Measurements from ENCODE around the gene IFT81. TPM values are rescaled to one million over a fixed set of nuclear protein-coding genes. Genes with fewer than 3 reads are reported as not detected.
"Not testable (repeated sequence)": the region's sequence is repeated elsewhere in the genome, so short reads cannot be mapped to it uniquely, and the experiment has no call there.

Gene IFT81
- polyA plus RNA-seq, 1 experiment, result 6.6 TPM

- Histone ChIP-seq H3K36me3 (ENCODE audit: control insufficient read depth, insufficient read depth, low read length) (no peaks in the 10 kb centered on the region), H3K27me3 (ENCODE audit: control insufficient read depth, insufficient read depth, low read length) (no peaks in the 10 kb centered on the region), H3K4me3 (ENCODE audit: low read depth, low read length) (no peak overlapping the region)
- no peak for DNase-seq (ENCODE audit: low read depth)
- ChIA-PET CTCF (interaction anchor here (1.1 kb wide), 1 partner anchor 317 kb away, joined by 7 read pairs; no protein-coding TSS in a partner anchor), POLR2A (no interaction called here)
- TF ChIP-seq CTCF (IDR thresholded peaks at IDR 0.05; ENCODE audit: insufficient read depth, low read depth, low read length), result no peak
Measured at GRCh38 chr12:110114528-110114937, 9.6 kb upstream of the IFT81 start.

DNA sequence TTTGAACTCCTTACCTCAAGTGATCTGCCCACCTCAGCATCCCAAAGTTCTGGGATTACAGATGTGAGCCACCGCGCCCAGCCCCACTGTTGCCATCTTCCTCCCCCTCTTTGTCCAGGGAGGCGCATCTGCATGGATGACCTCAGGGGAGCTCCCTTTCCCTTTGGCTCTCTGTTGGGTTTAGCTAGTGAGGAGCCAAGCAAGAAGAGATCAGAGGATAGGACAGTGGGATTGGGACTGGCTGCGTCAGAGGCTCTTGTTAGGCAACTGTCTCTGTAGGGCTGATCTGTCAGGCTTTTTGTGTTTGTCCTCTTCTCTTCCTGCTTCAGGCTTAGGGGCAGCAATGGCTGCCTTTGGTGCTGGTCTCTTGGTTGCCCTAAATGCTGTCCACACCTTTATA, 8.5 kb upstream of the IFT81 start:
- H3K4me3 ChIP-seq (ENCODE audit: low read depth, low read length), result no peak overlapping the region
- no peaks in the 10 kb centered on the region for H3K36me3 ChIP-seq (ENCODE audit: control insufficient read depth, insufficient read depth, low read length)
- CTCF ChIA-PET, result interaction anchor here (0.5 to 1.1 kb wide), 2 partner anchors 166 to 243 kb away, joined by 3 to 4 read pairs; no protein-coding TSS in a partner anchor
- DNase-seq (ENCODE audit: low read depth), result no peak
- TF ChIP-seq CTCF (IDR thresholded peaks at IDR 0.05; ENCODE audit: insufficient read depth, low read depth, low read length), result no peak
- POLR2A ChIA-PET, result no interaction called here
- no peaks in the 10 kb centered on the region for H3K27me3 ChIP-seq (ENCODE audit: control insufficient read depth, insufficient read depth, low read length)

DNA sequence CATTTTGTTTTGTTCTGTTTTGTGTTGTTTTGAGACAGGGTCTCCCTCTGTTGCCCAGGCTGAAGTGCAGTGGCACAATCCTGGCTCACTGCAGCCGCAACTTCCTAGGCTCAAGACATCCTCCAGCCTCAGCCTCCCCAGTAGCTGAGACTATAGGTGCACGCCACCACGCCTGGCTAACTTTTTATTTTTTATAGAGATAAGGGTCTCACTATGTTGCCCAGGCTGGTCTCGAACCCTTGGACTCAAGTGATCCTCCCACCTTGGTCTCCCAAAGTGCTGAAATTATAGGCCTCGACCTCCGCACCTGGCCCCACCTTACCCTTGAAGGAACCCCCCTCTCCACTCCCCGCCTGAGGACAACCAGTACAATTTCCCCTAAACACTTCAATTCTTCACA, 7.5 kb upstream of the IFT81 start:
- Histone ChIP-seq H3K27me3 (ENCODE audit: control insufficient read depth, insufficient read depth, low read length) (no peaks in the 10 kb centered on the region), H3K4me3 (ENCODE audit: low read depth, low read length) (no peak overlapping the region), H3K36me3 (ENCODE audit: control insufficient read depth, insufficient read depth, low read length) (no peaks in the 10 kb centered on the region)
- no peak for TF ChIP-seq CTCF (IDR thresholded peaks at IDR 0.05; ENCODE audit: insufficient read depth, low read depth, low read length)
- ChIA-PET POLR2A (no interaction called here), CTCF (interaction anchor here (1.2 kb wide), 1 partner anchor 15 kb away, joined by 5 read pairs; no protein-coding TSS in a partner anchor)
- no peak for DNase-seq (ENCODE audit: low read depth)

DNA sequence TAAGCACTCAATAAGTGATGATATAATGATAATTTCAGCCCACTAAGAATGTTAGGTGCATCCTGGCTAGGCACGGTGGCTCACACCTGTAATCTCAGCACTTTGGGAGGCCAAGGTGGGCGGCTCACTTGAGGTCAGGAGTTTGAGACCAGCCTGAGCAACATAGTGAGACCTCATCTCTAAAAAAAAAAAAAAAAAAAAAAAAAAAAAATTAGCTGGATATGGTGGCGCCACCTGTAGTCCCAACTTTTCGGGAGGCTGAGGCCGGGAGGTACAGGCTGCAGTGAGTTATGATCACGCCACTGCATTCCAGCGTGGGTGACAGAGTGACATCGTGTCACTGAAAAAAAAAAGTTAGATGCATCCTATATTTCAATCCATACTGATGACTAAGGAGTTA, 6.9 kb upstream of the IFT81 start:
- not testable (repeated sequence) for DNase-seq (ENCODE audit: low read depth)
- CTCF ChIA-PET, result interaction anchor here (1.2 kb wide), 1 partner anchor 15 kb away, joined by 5 read pairs; no protein-coding TSS in a partner anchor

DNA sequence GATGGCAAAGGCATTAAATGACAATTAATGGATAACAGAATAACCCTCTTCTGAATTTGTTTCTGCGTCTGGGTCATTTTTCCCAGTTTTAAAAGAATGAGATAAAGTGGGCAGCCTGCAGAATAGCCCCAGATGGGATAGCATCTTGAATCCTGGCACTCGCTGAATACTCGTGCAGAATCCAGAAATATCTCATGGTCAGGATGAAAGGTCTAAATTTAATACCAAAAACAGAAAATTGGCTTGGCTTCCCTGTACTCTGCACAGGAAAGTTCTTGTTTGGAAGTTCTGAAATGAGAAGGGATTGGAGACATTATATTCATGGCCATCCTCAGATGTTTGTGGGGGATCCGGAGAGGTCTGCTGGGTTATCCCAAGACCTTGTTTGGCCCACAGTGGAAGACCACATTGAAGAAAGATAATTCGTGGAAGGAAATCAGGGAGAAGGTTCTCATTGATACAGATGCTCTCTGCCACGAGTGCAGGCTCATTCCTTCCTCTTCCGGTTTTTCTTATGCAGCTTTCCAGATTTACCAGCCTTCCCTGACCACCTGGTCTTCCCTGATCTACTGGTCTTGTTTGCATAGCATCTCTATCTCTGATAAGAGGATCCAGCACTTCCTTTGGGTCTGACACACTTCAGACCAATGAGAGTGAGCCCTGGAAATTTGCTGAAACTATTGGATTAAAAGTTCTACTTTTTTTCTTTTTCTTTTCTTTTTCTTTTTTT, 6.0 kb upstream of the IFT81 start:
- TF ChIP-seq CTCF (IDR thresholded peaks at IDR 0.05; ENCODE audit: insufficient read depth, low read depth, low read length), result no peak
- Histone ChIP-seq H3K36me3 (ENCODE audit: control insufficient read depth, insufficient read depth, low read length) (no peaks in the 10 kb centered on the region), H3K27me3 (ENCODE audit: control insufficient read depth, insufficient read depth, low read length) (no peaks in the 10 kb centered on the region), H3K4me3 (ENCODE audit: low read depth, low read length) (no peak overlapping the region)
- DNase-seq (ENCODE audit: low read depth), result no peak
- POLR2A ChIA-PET, result no interaction called here
- CTCF ChIA-PET, result no interaction called here

More for the DNA sequence above, 6.9 kb upstream of the IFT81 start:
- H3K36me3 ChIP-seq (ENCODE audit: control insufficient read depth, insufficient read depth, low read length); H3K27me3 ChIP-seq (ENCODE audit: control insufficient read depth, insufficient read depth, low read length); POLR2A ChIA-PET; H3K4me3 ChIP-seq (ENCODE audit: low read depth, low read length): not testable (repeated sequence)
